Measurements from ENCODE around the gene CAMK1. TPM values are rescaled to one million over a fixed set of nuclear protein-coding genes. Genes with fewer than 3 reads are reported as not detected.

The CAMK1 gene
- total and polyA plus RNA-seq, 2 donors (not counting 3 experiments of a cell fraction or from before 2014, with no cell fraction given) = 23.5 to 28.4 TPM

GRCh38 chr3:9782770-9783169 lies 13.0 kb upstream of the CAMK1 start:
- BruUV-seq (replicated peaks) = no TSS peak
- Histone ChIP-seq H3K9ac (replicated peaks; ENCODE audit: extremely low read depth, insufficient read depth, low read length) (no peak overlapping the region), H3K27me3 (ENCODE audit: control insufficient read depth in 2 of 2, insufficient read depth in 2 of 2, low read length in 2 of 2) (no peaks in the 10 kb centered on the region), H3K4me1 (ENCODE audit: control insufficient read depth, extremely low read depth, insufficient read depth, low read length) (no peaks in the 10 kb centered on the region), H3K9me3 (replicated peaks; ENCODE audit: control insufficient read depth, insufficient read depth, low read length) (no peaks in the 10 kb centered on the region), H3K27ac (ENCODE audit: insufficient read depth, low read depth, low read length) (no peak overlapping the region), H3K36me3 (ENCODE audit: control insufficient read depth in 2 of 2, extremely low read depth in 1 of 2, insufficient read depth in 2 of 2, low read length in 2 of 2) (peaks cover 0 to 5% of the 10 kb centered on the region in 2 experiments), H2AFZ (ENCODE audit: low read depth, low read length) (no peak overlapping the region), H4K20me1 (replicated peaks; ENCODE audit: control insufficient read depth, extremely low read depth, insufficient read depth, low read length) (no peaks in the 10 kb centered on the region), H3K79me2 (ENCODE audit: control insufficient read depth, insufficient read depth, low read length) (no peaks in the 10 kb centered on the region), H3K4me2 (ENCODE audit: insufficient read depth, low read length) (no peak overlapping the region), H3K4me3 (replicated peaks in 1 of 3; ENCODE audit: insufficient read depth in 1 of 3, low read depth in 1 of 3, low read length in 3 of 3) (no peak overlapping the region), H3K9me1 (replicated peaks; ENCODE audit: control insufficient read depth, extremely low read depth, insufficient read depth, low read length) (no peaks in the 10 kb centered on the region)
- dilution Hi-C loops (cut with MboI; ENCODE audit: extremely low pct_ligation_motif_present, low sequenced_read_pairs) (no loop called here), intact Hi-C loops (cut with micrococcal nuclease) (no loop called here)
- CTCF ChIA-PET = interaction anchor here (0.7 to 1.5 kb wide), 3 partner anchors 8 to 329 kb away, joined by 3 to 4 read pairs (median 3); no protein-coding TSS in a partner anchor
- POLR2A ChIA-PET = no interaction called here
- TF ChIP-seq FOS (IDR thresholded peaks at IDR 0.05; ENCODE audit: borderline replicate concordance, insufficient read depth, low read length) = no peak
- TF ChIP-seq MYC (IDR thresholded peaks at IDR 0.05; ENCODE audit: low read depth, low read length) = no peak
- no peak for TF ChIP-seq EZH2 (IDR thresholded peaks at IDR 0.05; ENCODE audit: borderline replicate concordance, low read depth, low read length, severe bottlenecking)
- TF ChIP-seq MAX (IDR thresholded peaks at IDR 0.05; ENCODE audit: insufficient read depth, insufficient read length) = no peak
- no peak for TF ChIP-seq CTCF (IDR thresholded peaks at IDR 0.05; ENCODE audit: extremely low read depth in 1 of 2, insufficient read depth in 1 of 2, low read depth in 1 of 2, low read length in 2 of 2)
- FAIRE-seq = peak; percentile 4
- DNase-seq (ENCODE audit: low read depth, low spot score) = no peak
